Activated naive CD4-positive, alpha-beta T cell treated with anti-CD3 and anti-CD28 coated beads, Interleukin-2, amount 50 U/mL, for 72 hours (primary cell): ENCODE data around the gene MEIG1. TPM values are rescaled to one million over a fixed set of nuclear protein-coding genes. Genes with fewer than 3 reads are reported as not detected.
"Not testable (repeated sequence)": the region's sequence is repeated elsewhere in the genome, so short reads cannot be mapped to it uniquely, and the experiment has no call there.

ENCODE experiments used
- ATAC-seq, 2 donors: fragments of 150-1000 bp; cut with Tn5 transposase; 2 replicates each; pipeline ENCODE4 v1.10.0; 2021; ENCODE audit warnings: mild to moderate bottlenecking in 2 of 2, moderate library complexity in 2 of 2
- DNase-seq, 2 donors: peaks; one replicate each; pipeline ENCODE4 v3.0.0; 2021 to 2022; ENCODE audit warnings: low spot score in 2 of 2
- H3K27ac Mint-ChIP-seq, 2 donors: one replicate each; pipeline ENCODE4 v1.8.0; 2022; ENCODE audit warnings: mild to moderate bottlenecking in 2 of 2, mixed read lengths in 2 of 2
- H3K36me3 Mint-ChIP-seq, 2 donors: one replicate each; pipeline ENCODE4 v1.8.0; 2022; ENCODE audit warnings: mixed read lengths in 2 of 2
- H3K9me3 Mint-ChIP-seq, 2 donors: one replicate each; pipeline ENCODE4 v1.8.0; 2022; ENCODE audit warnings: mixed read lengths in 2 of 2
- total RNA-seq, 2 donors: library from RNA; stranded (reverse); gene quantifications; one replicate each; pipeline ENCODE4 v1.2.3, GENCODE V29; 2022

The MEIG1 gene
- total RNA-seq, 2 donors from 2014 or later = 0.56 to 0.59 TPM

GRCh38 chr10:14993500-14994455 lies 34.6 kb downstream of the MEIG1 start:
- DNase-seq, H3K9me3 Mint-ChIP-seq, H3K27ac Mint-ChIP-seq, ATAC-seq, H3K36me3 Mint-ChIP-seq: not testable (repeated sequence)

- ATAC-seq = peak in 1 of 2 donors; percentile 34
- Mint-ChIP-seq H3K27ac (no peak overlapping the region), H3K36me3 (no peaks in the 10 kb centered on the region), H3K9me3 (peaks cover 0 to 5% of the 10 kb centered on the region in 2 donors)
- DNase-seq = no peak
These were observed 36.9 kb downstream of the MEIG1 start for GRCh38 chr10:14995964-14996565.

- H3K9me3 Mint-ChIP-seq, H3K36me3 Mint-ChIP-seq, H3K27ac Mint-ChIP-seq, ATAC-seq, DNase-seq: not testable (repeated sequence)
These were observed 54.3 kb downstream of the MEIG1 start for GRCh38 chr10:15013530-15013929.

- DNase-seq = no peak
- no peak for ATAC-seq
- Mint-ChIP-seq H3K36me3 (no peaks in the 10 kb centered on the region), H3K9me3 (no peaks in the 10 kb centered on the region), H3K27ac (no peak overlapping the region)
These were observed 56.3 kb downstream of the MEIG1 start for GRCh38 chr10:15015451-15015850.

DNA sequence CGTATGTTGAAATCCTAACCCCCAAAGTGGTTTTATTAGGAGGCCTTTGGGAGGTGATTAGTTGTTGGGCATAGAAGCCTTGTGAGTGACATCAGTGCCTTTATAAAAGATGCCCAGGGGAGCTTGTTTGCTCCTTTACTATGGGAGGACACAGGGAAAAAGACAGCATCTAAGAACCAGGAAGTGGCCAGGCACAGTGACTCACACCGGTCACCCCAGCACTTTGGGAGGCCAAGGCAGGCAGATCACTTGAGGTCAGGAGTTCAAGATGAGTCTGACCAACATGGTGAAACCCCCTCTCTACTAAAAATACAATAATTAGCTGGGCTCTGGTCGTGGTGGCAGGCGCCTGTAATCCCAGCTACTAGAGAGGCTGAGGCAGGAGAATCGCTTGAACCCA lies 61.8 kb downstream of the MEIG1 start:
- H3K9me3 Mint-ChIP-seq, H3K27ac Mint-ChIP-seq, H3K36me3 Mint-ChIP-seq, DNase-seq: not testable (repeated sequence)
- ATAC-seq = peak in 1 of 2 donors; percentile 82

Other genes with a start within 250 kb of the MEIG1 start
- 100 to 1,000 TPM; 108 to 188 TPM for gene FAM107B, start 184.5 kb upstream of the MEIG1 start, total RNA-seq
- gene CDNF, start 121.4 kb upstream of the MEIG1 start, total RNA-seq = 1 to 10 TPM; 1.0 to 3.8 TPM
- 10 to 100 TPM; 30.1 to 53.2 TPM for gene HSPA14, start 121.1 kb upstream of the MEIG1 start, total RNA-seq
- 10 to 100 TPM; 25.2 to 28.9 TPM for gene MSANTD7, start 121.1 kb upstream of the MEIG1 start, total RNA-seq
- gene SUV39H2, start 80.5 kb upstream of the MEIG1 start, total RNA-seq = 10 to 100 TPM; 34.0 to 35.9 TPM
- 10 to 100 TPM; 20.8 to 20.9 TPM for gene DCLRE1C, start 5.3 kb upstream of the MEIG1 start, total RNA-seq
- gene OLAH, start 84.6 kb downstream of the MEIG1 start, total RNA-seq = 1 to 10 TPM in 1 of 2 donors, under 1 TPM in 1; 0.87 to 1.7 TPM
- 1 to 10 TPM; 2.4 to 3.1 TPM for gene ACBD7, start 129.4 kb downstream of the MEIG1 start, total RNA-seq
- 10 to 100 TPM; 15.5 to 17.5 TPM for gene RPP38, start 138.0 kb downstream of the MEIG1 start, total RNA-seq
- gene NMT2, start 209.3 kb downstream of the MEIG1 start, total RNA-seq = 10 to 100 TPM; 21.2 to 30.7 TPM